K562 (cell line): ENCODE results near the gene CCDC178. TPM values are rescaled to one million over a fixed set of nuclear protein-coding genes. Genes with fewer than 3 reads are reported as not detected.

Experiments
- ATAC-seq: fragments of 200-7000 bp; cut with Tn5 transposase; 3 replicates; pipeline ENCODE4 v1.9.1; 2020; ENCODE audit warnings: moderate library complexity
- BruUV-seq: library from RNA; stranded (reverse); fragments of 400-500 nt; replicated peaks from 2 replicates; lab custom pipeline; 2021; lab: Mats Ljungman, UMichigan
- CTCF ChIA-PET: fragments of 300-600 bp; formaldehyde crosslinking; extraction: SDS; loops from one replicate; lab custom pipeline; 2021; ENCODE audit warnings: low intra/inter-chr PET ratio; lab: Yijun Ruan, JAX
- POLR2A ChIA-PET: fragments of 300-600, 350-650 bp; sonication (Branson Sonifier 250); formaldehyde crosslinking; extraction: SDS; loops from one replicate; lab custom pipeline; 2021; ENCODE audit warnings: antibody characterized with exemption, inconsistent platforms; lab: Yijun Ruan, JAX
- DNase-seq, 4 experiments: peaks; one replicate each; pipeline versions ENCODE4 v3.0.0 to v3.0.0-alpha.2; 2011 to 2018; ENCODE audit warnings: low spot score in 3 of 4, mixed read lengths in 3 of 4; ENCODE audit errors: extremely low read depth in 1 of 4
- FAIRE-seq: peaks from 2 replicates; lab custom pipeline; 2011; peaks lifted over from hg19 to GRCh38; lab: Jason Lieb, UNC
- H2AFZ ChIP-seq: 2 replicates; pipeline ENCODE4 v1.6.0; 2011; ENCODE audit warnings: low read depth, low read length, control low read depth, inconsistent platforms
- H3K27ac ChIP-seq: fragments of 200-600 bp; 3 replicates; pipeline ENCODE4 v1.8.0; 2011; ENCODE audit warnings: low read depth, mild to moderate bottlenecking, control low read depth, inconsistent platforms, low read length, moderate library complexity, mixed read lengths; ENCODE audit errors: extremely low read depth
- H3K27me3 ChIP-seq, 2 experiments: fragments of 300-600 bp in 1 of 2; 2 replicates in 1 of 2; 3 replicates in 1 of 2; pipeline versions ENCODE4 v1.6.0 to v1.8.0; 2011; ENCODE audit warnings: inconsistent platforms in 2 of 2, low read length in 2 of 2, mild to moderate bottlenecking in 1 of 2, mixed read lengths in 1 of 2, moderate library complexity in 1 of 2; ENCODE audit not compliant: control insufficient read depth in 2 of 2, insufficient read depth in 2 of 2
- H3K36me3 ChIP-seq: fragments of 300-600 bp; 3 replicates; pipeline ENCODE4 v1.8.0; 2011; ENCODE audit warnings: mild to moderate bottlenecking, low read length, inconsistent platforms; ENCODE audit not compliant: control insufficient read depth, insufficient read depth
- H3K4me1 ChIP-seq, 2 experiments: fragments of 200-600 bp in 1 of 2; replicated peaks in 1 of 2; 2 replicates in 1 of 2; 3 replicates in 1 of 2; pipeline versions ENCODE4 v1.5.1 to v1.8.0; 2011; ENCODE audit warnings: inconsistent platforms in 2 of 2, low read length in 2 of 2, mild to moderate bottlenecking in 1 of 2, mixed read lengths in 1 of 2, moderate library complexity in 1 of 2; ENCODE audit not compliant: control insufficient read depth in 2 of 2, insufficient read depth in 2 of 2
- H3K4me2 ChIP-seq: 2 replicates; pipeline ENCODE4 v1.6.1; 2011; ENCODE audit warnings: low read length, control low read depth, inconsistent platforms, mixed read lengths; ENCODE audit not compliant: insufficient read depth
- H3K4me3 ChIP-seq: fragments of 200-600 bp; sonication (generic), shearing (Covaris generic); 2 replicates; pipeline ENCODE4 v1.5.1; 2016; ENCODE audit warnings: control low read depth, inconsistent platforms
- H3K79me2 ChIP-seq: fragments of 200-600 bp; 3 replicates; pipeline ENCODE4 v1.8.0; 2011; ENCODE audit warnings: low read length, inconsistent platforms; ENCODE audit not compliant: control insufficient read depth, insufficient read depth
- H3K9ac ChIP-seq, 2 experiments: 2 replicates each; pipeline versions ENCODE4 v1.6.0 to v1.6.1; 2011; ENCODE audit warnings: low read depth in 2 of 2, low read length in 2 of 2, control low read depth in 1 of 2, inconsistent platforms in 1 of 2, mild to moderate bottlenecking in 1 of 2, mixed read lengths in 1 of 2; ENCODE audit not compliant: insufficient read depth in 1 of 2
- H3K9me1 ChIP-seq: one replicate; pipeline ENCODE4 v1.6.0; 2011; ENCODE audit warnings: inconsistent platforms, mild to moderate bottlenecking, low read length, moderate library complexity; ENCODE audit not compliant: control insufficient read depth, insufficient read depth
- H3K9me3 ChIP-seq: replicated peaks from 2 replicates; pipeline ENCODE4 v1.5.1; 2011; ENCODE audit warnings: low read depth, low read length, inconsistent platforms; ENCODE audit not compliant: control insufficient read depth, insufficient read depth
- H4K20me1 ChIP-seq: replicated peaks from 2 replicates; pipeline ENCODE4 v1.6.1; 2011; ENCODE audit warnings: low read length, inconsistent platforms, mixed read lengths; ENCODE audit not compliant: control insufficient read depth, insufficient read depth
- KLF16 ChIP-seq: IDR thresholded peaks from 2 replicates; pipeline ENCODE4 v1.6.1; 2016; ENCODE audit warnings: antibody characterized with exemption
- MIER1 ChIP-seq: fragments of 450-650 bp; IDR thresholded peaks from 2 replicates; pipeline ENCODE4 v1.6.1; 2016; ENCODE audit warnings: antibody characterized with exemption, mild to moderate bottlenecking, low read depth
- MYBL2 ChIP-seq, 2 experiments: fragments of 450-650 bp in 1 of 2; sonication (generic) in 1 of 2; formaldehyde crosslinking in 1 of 2; IDR thresholded peaks; 2 replicates each; pipeline versions ENCODE4 v1.6.1 to v1.8.1; 2017 to 2022; ENCODE audit warnings: borderline replicate concordance in 1 of 2, inconsistent platforms in 1 of 2, low read depth in 1 of 2, mild to moderate bottlenecking in 1 of 2, missing genetic modification reagents in 1 of 2, moderate library complexity in 1 of 2
- PYGO2 ChIP-seq: fragments of 450-650 bp; IDR thresholded peaks from 2 replicates; pipeline ENCODE4 v1.6.1; 2016; ENCODE audit warnings: mild to moderate bottlenecking, missing genetic modification characterization, moderate library complexity, missing compliant biosample characterization
- RERE ChIP-seq: sonication (generic); formaldehyde crosslinking; IDR thresholded peaks from 2 replicates; pipeline ENCODE4 v1.8.0; 2023; ENCODE audit warnings: missing genetic modification reagents, mild to moderate bottlenecking, borderline replicate concordance
- SAFB ChIP-seq: fragments of 200-400 bp; formaldehyde crosslinking; IDR thresholded peaks from 2 replicates; pipeline ENCODE4 v1.6.1; 2017; ENCODE audit warnings: low read depth, low read length, borderline replicate concordance
- THAP7 ChIP-seq: fragments of 250-450 bp; sonication (Bioruptor Pico); IDR thresholded peaks from 2 replicates; pipeline ENCODE4 v1.5.0; 2021
- ZNF407 ChIP-seq: fragments of 450-650 bp; IDR thresholded peaks from 2 replicates; pipeline ENCODE4 v1.6.1; 2016; ENCODE audit warnings: low read depth
- WGBS: fragments of 100-300 bp; shearing (Covaris generic); methylation state at CpG from one replicate; pipeline ENCODE4 v1.1.6; 2016; ENCODE audit warnings: low coverage, mixed read lengths; ENCODE audit not compliant: insufficient coverage; ENCODE audit errors: missing lambda C conversion rate; 5-methylcytosine and 5-hydroxymethylcytosine counted together
- in situ Hi-C: fragments of 300-500 bp; cut with MboI; formaldehyde crosslinking; loops from 4 replicates; pipeline ENCODE4 v1.15.0; 2018; ENCODE audit warnings: inconsistent platforms, mixed read lengths
- intact Hi-C: fragments of 100-400 bp; cut with micrococcal nuclease; formaldehyde crosslinking; loops from 2 replicates; pipeline ENCODE4 v1.14.2; 2022
- polyA plus RNA-seq, 8 experiments: library from polyadenylated mRNA; depleted of rRNA in 4 of 8; stranded (reverse) in 5 of 8; unstranded in 3 of 8; fragments of >200 nt; fragmentation: Nextera tagmentation in 2 of 8; fragmentation: Illumina TruSeq in 1 of 8; extraction: Ambion mirVana in 2 of 8; extraction: Trizol in 1 of 8; gene quantifications; 2 replicates each; pipeline versions ENCODE4 v1.2.1 to v1.2.3, GENCODE V29; 2011 to 2014; ENCODE audit warnings: inconsistent platforms in 1 of 8, missing spikeins in 1 of 8
- total RNA-seq, 7 experiments: library from RNA; depleted of rRNA in 6 of 7; stranded (reverse); fragments of >200 nt in 6 of 7; fragmentation: Illumina TruSeq in 2 of 7; extraction: Trizol in 2 of 7; gene quantifications; 2 replicates each; pipeline versions ENCODE4 v1.2.1 to v1.2.3, GENCODE V29; 2011 to 2021; ENCODE audit warnings: low replicate concordance in 1 of 7

Gene CCDC178
- total and polyA plus RNA-seq, 9 of the 15 experiments (the other 6 are each of a cell fraction or from before 2014, with no cell fraction given) = 0.12 to 0.47 (median 0.15) TPM; not detected in 6

GRCh38 chr18:33212363-33212762 is 228.2 kb downstream of the CCDC178 start:
- Histone ChIP-seq H3K27me3 (no peaks in the 10 kb centered on the region), H2AFZ (no peak overlapping the region), H3K4me1 (no peaks in the 10 kb centered on the region), H3K4me3 (no peak overlapping the region), H3K36me3 (no peaks in the 10 kb centered on the region), H3K4me2 (no peak overlapping the region), H3K79me2 (no peaks in the 10 kb centered on the region), H3K9me1 (no peaks in the 10 kb centered on the region), H3K9me3 (no peaks in the 10 kb centered on the region), H4K20me1 (no peaks in the 10 kb centered on the region), H3K27ac (no peak overlapping the region), H3K9ac (no peak overlapping the region)
- BruUV-seq = no TSS peak
- no peak for FAIRE-seq
- POLR2A ChIA-PET = no interaction called here
- ATAC-seq = no peak
- CTCF ChIA-PET = no interaction called here
- in situ Hi-C loops = no loop called here
- intact Hi-C loops = no loop called here
- DNase-seq = no peak
- WGBS = 4% methylated on average over 2 of the region's 2 CpGs
- TF ChIP-seq SAFB (no peak), ZNF407 (no peak), THAP7 (CRISPR knock-in tag) (no peak), MYBL2 (IDR thresholded peaks at IDR 0.05; ENCODE audit: low read depth) (no peak), MYBL2 (CRISPR knock-in tag; IDR thresholded peaks at IDR 0.05; ENCODE audit: borderline replicate concordance) (no peak), MIER1 (no peak), KLF16 (no peak), PYGO2 (tag) (no peak), RERE (no peak)
